Measurements from ENCODE around the gene TNFRSF4.

Gene TNFRSF4

DNA sequence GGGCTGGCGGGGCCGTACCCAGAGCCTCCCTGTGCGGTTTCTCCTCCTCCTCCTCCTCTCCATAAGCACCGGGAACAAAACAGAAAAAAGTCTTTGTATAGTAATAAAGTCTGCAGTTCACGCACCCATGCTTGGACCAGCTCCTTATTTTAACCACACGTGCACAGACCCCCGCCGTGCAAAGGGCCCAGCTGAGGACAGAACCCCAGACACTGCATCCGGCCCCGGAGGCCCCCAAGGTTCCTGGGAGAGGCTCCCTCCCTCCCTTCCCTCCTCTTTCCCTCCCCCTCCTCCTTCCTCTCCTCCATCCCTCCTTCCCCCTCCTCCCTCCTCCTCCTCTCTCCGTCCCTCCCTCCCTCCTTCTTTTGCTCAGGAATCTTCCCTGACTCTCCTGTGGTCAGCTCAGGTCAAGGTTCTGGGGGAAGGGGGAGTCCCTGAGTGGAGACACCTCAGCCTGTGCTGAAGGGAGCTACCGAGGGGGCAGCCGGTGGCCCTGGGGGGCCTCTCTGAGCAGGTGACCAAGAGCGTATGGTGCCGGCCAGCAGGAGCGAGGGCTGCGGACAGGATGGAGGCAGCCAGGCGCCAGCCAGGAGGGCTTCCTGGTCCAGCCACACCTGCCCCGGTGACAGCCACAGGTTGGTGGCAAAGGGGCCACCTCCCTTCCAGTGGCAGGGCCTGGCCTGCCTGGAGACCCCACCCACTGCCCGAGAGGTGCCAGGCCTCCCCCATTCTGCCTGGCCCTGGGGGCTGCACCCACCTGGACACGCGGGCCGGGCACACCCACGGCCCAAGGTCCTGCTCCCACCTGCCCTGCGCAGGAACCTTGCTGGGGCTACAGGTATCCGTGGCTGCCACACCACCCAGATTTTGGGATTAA is 43.5 kb downstream of the TNFRSF4 start:
- no peak overlapping the region for H3K4me3 ChIP-seq (replicated peaks in 1 of 2; ENCODE audit: low read depth in 2 of 2, low read length in 2 of 2)
- DNase-seq (ENCODE audit: low read depth in 2 of 2) = no peak
- TF ChIP-seq, protein P1, sequence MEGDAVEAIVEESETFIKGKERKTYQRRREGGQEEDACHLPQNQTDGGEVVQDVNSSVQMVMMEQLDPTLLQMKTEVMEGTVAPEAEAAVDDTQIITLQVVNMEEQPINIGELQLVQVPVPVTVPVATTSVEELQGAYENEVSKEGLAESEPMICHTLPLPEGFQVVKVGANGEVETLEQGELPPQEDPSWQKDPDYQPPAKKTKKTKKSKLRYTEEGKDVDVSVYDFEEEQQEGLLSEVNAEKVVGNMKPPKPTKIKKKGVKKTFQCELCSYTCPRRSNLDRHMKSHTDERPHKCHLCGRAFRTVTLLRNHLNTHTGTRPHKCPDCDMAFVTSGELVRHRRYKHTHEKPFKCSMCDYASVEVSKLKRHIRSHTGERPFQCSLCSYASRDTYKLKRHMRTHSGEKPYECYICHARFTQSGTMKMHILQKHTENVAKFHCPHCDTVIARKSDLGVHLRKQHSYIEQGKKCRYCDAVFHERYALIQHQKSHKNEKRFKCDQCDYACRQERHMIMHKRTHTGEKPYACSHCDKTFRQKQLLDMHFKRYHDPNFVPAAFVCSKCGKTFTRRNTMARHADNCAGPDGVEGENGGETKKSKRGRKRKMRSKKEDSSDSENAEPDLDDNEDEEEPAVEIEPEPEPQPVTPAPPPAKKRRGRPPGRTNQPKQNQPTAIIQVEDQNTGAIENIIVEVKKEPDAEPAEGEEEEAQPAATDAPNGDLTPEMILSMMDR (IDR thresholded peaks at IDR 0.05; ENCODE audit: low read depth, low read length) = no peak

DNA sequence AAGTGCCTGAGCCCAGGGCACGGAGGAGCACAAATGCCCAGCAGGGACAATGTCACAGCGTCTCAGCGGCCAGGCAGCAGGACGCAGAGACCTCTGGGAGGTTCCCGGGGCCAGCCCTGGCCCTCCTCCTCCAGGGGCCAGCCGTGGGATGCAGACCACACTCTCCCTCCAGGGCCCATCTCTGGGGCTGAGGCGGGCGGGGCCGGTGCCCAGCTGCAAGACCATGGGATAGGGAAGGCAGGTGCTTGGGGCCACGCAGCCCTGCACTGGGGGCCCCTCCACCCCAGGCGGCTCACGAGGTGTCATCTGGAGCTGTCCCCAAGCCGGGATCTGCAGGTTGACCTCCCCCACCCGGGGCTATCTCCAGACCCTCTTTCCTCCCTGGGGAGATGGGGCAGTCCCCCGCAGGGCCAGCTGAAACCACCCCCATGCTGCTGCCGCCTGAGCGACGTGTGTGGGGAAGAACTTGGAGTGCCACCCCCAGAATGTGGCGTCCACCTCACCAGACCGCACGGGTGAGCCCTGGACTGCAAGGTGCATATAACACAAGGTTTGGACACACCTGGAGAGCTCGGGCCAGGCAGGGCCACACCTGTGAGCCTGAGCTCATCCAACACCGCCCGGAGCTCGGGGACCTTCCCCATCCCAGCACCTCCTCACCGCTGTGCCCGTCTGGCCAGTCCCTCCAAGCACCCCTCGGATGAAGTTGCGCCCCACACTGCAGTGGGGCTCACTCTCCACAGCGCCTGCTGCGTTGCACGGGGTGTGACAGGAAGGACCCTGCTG is 44.3 kb downstream of the TNFRSF4 start:
- TF ChIP-seq, protein P1 (IDR thresholded peaks at IDR 0.05; ENCODE audit: low read depth, low read length) = no peak
- DNase-seq (ENCODE audit: low read depth in 2 of 2) = no peak
- H3K4me3 ChIP-seq (replicated peaks in 1 of 2; ENCODE audit: low read depth in 2 of 2, low read length in 2 of 2) = no peak overlapping the region

DNA sequence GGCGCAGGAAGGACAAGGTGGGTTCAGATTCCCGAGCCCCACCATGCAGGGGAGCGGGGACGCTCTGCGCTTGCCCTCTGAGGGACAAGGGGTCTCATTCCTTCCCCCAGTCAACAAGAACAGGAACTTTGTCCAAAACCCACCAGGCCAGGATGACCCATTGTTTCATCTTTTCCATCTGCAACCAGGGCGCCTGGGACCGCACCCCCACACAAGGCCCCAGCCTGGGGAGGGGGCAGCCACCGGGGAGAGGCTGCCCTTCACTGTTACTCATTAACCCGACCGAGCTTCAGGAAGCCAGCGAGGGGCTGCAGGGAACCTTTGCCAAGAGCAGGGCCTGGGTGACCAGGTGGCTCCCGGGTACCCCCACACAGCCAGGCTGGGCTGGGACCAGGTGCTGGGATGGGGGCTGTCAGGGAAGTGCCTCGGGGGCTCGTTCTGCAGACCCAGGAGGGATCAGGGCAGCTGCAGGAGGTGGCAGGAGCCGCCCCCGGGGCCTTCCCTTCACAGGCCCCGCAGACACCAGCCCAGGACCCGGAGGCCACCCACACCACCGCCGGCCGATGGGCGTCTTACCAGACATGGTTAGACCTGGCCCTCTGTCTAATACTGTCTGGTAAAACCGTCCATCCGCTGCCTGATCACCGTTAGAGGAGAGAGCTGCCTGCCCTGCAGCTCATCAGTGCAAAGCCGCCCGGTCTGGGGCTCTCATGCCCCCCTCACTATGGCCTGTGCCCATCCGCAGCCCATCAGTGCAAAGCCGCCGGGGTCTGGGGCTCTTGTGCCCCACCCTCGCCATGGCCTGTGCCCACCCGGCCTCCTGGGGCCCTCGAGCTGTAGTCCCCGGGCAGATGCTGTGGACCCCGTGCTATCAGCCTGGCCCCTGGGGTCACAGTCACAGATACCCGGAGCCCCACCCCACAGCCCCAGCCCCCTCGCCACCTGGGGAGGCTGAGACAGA is 45.2 kb downstream of the TNFRSF4 start:
- no peak for DNase-seq (ENCODE audit: low read depth in 2 of 2)
- TF ChIP-seq, protein P1 (IDR thresholded peaks at IDR 0.05; ENCODE audit: low read depth, low read length) = no peak

DNA sequence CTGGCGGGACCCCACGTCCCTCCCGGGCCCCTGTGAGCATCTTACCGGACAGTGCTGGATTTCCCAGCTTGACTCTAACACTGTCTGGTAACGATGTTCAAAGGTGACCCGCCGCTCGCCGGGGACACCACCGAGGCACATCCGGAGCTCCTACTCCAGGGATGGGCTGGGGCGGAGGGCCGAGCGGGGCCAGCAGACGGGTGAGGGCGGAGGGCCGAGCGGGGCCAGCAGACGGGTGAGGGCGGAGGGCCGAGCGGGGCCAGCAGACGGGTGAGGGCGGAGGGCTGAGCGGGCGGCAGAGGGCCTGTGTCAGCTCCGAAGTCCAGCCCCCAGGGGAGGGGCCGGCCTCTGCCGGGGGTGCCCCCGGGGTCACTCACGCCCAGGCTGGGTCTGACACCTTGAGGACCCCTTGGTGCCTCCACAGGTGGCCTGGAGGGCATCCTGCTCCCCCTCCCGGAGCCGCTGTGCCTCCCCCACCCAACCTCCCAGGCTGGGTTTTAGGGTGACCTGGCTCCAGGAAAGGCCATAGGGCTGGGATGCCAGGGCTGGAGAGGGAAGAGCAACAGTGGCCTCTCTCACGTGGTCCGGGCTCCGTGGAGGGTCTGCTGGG is 46.0 kb downstream of the TNFRSF4 start:
- H3K4me3 ChIP-seq (replicated peaks in 1 of 2; ENCODE audit: low read depth in 2 of 2, low read length in 2 of 2) = no peak overlapping the region
- no peak for DNase-seq (ENCODE audit: low read depth in 2 of 2)
- TF ChIP-seq, protein P1 (IDR thresholded peaks at IDR 0.05; ENCODE audit: low read depth, low read length) = no peak

More for the DNA sequence above, 45.2 kb downstream of the TNFRSF4 start:
- no peak overlapping the region for H3K4me3 ChIP-seq (replicated peaks in 1 of 2; ENCODE audit: low read depth in 2 of 2, low read length in 2 of 2)

DNA sequence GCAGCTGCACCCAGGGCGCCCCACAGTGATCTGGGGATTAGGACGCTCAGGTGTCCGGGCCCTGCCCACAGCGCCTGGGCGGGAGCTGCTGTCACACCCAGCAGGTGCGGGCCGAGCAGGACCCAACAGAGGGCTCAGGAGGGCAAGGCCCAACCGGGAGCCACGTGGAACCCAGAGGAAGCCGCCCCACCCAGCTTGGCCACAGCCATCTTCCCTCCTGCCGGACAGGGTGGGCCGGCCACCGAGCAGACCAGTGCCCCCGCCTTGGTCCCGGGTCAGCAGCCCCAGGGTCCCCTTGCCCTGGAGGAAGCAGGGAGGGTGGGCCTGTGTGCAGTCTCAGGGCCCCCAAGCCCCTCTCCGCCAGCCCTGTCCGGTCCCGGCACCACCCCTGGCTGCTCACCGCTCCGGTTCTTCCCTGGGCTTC is 46.5 kb downstream of the TNFRSF4 start:
- no peak for DNase-seq (ENCODE audit: low read depth in 2 of 2)
- TF ChIP-seq, protein P1 (IDR thresholded peaks at IDR 0.05; ENCODE audit: low read depth, low read length) = no peak
- H3K4me3 ChIP-seq (replicated peaks in 1 of 2; ENCODE audit: low read depth in 2 of 2, low read length in 2 of 2) = no peak overlapping the region

Measured in cardiac fibroblast (primary cell).